H1 (cell line): ENCODE data around the gene TRIM44.

ENCODE experiments used
- HDAC2 ChIP-seq, 2 experiments: fragments of 300-600 bp in 1 of 2; sonication (generic) in 1 of 2; IDR thresholded peaks; 2 replicates each; pipeline ENCODE4 v1.6.1; 2011 to 2012; ENCODE audit warnings: low read depth in 2 of 2, low read length in 2 of 2, mild to moderate bottlenecking in 2 of 2, moderate library complexity in 2 of 2, borderline replicate concordance in 1 of 2, inconsistent platforms in 1 of 2
- NANOG ChIP-seq: IDR thresholded peaks from 2 replicates; pipeline ENCODE4 v1.6.1; 2011; ENCODE audit warnings: low read length, low read depth, mild to moderate bottlenecking, inconsistent platforms; ENCODE audit not compliant: insufficient read depth, poor library complexity, severe bottlenecking
- POLR2A ChIP-seq, 2 experiments: IDR thresholded peaks; 1 replicate in 1 of 2; 2 replicates in 1 of 2; pipeline ENCODE4 v1.6.1; 2011; ENCODE audit warnings: low read depth in 2 of 2, low read length in 2 of 2, mild to moderate bottlenecking in 2 of 2; ENCODE audit errors: control extremely low read depth in 1 of 2
- POLR2AphosphoS5 ChIP-seq: IDR thresholded peaks from 2 replicates; pipeline ENCODE4 v1.6.1; 2011; ENCODE audit warnings: low read depth, low read length
- RXRA ChIP-seq: IDR thresholded peaks from 2 replicates; pipeline ENCODE4 v1.6.1; 2011; ENCODE audit warnings: low read depth, mild to moderate bottlenecking, low read length, moderate library complexity; ENCODE audit not compliant: insufficient read depth
- SRF ChIP-seq: IDR thresholded peaks from 2 replicates; pipeline ENCODE4 v1.6.1; 2011; ENCODE audit warnings: mild to moderate bottlenecking, low read depth, low read length, moderate library complexity
- TF ChIP-seq, protein P1 (sequence below), 3 experiments: IDR thresholded peaks; 1 replicate in 2 of 3; 2 replicates in 1 of 3; pipeline versions ENCODE4 v1.5.1 to v1.6.1; 2011; ENCODE audit warnings: low read length in 3 of 3, mild to moderate bottlenecking in 3 of 3, inconsistent platforms in 2 of 3, low read depth in 1 of 3, moderate library complexity in 1 of 3; ENCODE audit not compliant: insufficient read depth in 1 of 3; ENCODE audit errors: control extremely low read depth in 1 of 3

DNA sequence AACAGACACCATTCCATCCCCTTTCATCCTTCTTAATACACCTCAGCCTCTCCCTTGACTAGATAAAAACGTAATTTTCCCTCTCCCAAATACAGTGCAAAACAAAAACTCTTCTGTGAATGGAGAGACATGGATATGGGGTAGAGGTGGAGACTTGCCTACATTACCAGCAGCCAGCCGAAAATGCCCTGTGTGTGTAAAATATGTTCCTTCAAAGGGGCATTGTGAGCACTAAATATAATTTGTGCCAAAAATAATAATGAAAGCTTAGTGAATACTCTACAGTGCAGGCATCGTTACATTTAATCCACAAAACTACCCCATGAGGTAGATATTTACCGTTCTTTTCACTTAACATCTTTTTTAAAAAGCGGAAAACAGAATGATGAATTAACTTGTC, 1.0 kb upstream of the TRIM44 start:
- TF ChIP-seq RXRA (no peak), HDAC2 (IDR thresholded peaks at IDR 0.05; ENCODE audit: borderline replicate concordance in 1 of 2, low read depth in 2 of 2, low read length in 2 of 2) (no peak), POLR2AphosphoS5 (no peak), POLR2A (IDR thresholded peaks at IDR 0.05; ENCODE audit: control extremely low read depth in 1 of 2, low read depth in 2 of 2, low read length in 2 of 2) (no peak), NANOG (no peak), SRF (no peak)
- TF ChIP-seq, protein P1, sequence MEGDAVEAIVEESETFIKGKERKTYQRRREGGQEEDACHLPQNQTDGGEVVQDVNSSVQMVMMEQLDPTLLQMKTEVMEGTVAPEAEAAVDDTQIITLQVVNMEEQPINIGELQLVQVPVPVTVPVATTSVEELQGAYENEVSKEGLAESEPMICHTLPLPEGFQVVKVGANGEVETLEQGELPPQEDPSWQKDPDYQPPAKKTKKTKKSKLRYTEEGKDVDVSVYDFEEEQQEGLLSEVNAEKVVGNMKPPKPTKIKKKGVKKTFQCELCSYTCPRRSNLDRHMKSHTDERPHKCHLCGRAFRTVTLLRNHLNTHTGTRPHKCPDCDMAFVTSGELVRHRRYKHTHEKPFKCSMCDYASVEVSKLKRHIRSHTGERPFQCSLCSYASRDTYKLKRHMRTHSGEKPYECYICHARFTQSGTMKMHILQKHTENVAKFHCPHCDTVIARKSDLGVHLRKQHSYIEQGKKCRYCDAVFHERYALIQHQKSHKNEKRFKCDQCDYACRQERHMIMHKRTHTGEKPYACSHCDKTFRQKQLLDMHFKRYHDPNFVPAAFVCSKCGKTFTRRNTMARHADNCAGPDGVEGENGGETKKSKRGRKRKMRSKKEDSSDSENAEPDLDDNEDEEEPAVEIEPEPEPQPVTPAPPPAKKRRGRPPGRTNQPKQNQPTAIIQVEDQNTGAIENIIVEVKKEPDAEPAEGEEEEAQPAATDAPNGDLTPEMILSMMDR (IDR thresholded peaks at IDR 0.05; ENCODE audit: control extremely low read depth in 1 of 3, insufficient read depth in 1 of 3, low read depth in 1 of 3, low read length in 3 of 3), result no peak
